Keratinocyte (primary cell): ENCODE results near the gene MRPS5. TPM values are rescaled to one million over a fixed set of nuclear protein-coding genes. Genes with fewer than 3 reads are reported as not detected.

Experiments
- DNase-seq: peaks from one replicate; pipeline ENCODE4 v3.0.0-alpha.2; 2011; ENCODE audit warnings: low read depth, missing footprints, low spot score
- FAIRE-seq: peaks from 2 replicates; lab custom pipeline; 2011; peaks lifted over from hg19 to GRCh38; lab: Jason Lieb, UNC
- H2AFZ ChIP-seq: 2 replicates; pipeline ENCODE4 v1.6.0; 2012; ENCODE audit warnings: low read length, control low read depth, inconsistent platforms; ENCODE audit not compliant: control insufficient read depth
- H3K27ac ChIP-seq: 2 replicates; pipeline ENCODE4 v1.5.1; 2011; ENCODE audit warnings: low read length; ENCODE audit not compliant: control insufficient read depth, insufficient read depth
- H3K27me3 ChIP-seq: 3 replicates; pipeline ENCODE4 v1.6.0; 2011; ENCODE audit warnings: low read length; ENCODE audit not compliant: control insufficient read depth, insufficient read depth; ENCODE audit errors: extremely low read depth
- H3K36me3 ChIP-seq, 2 experiments: 2 replicates in 1 of 2; 3 replicates in 1 of 2; pipeline ENCODE4 v1.5.1; 2011; ENCODE audit warnings: low read length in 2 of 2, mild to moderate bottlenecking in 1 of 2; ENCODE audit not compliant: control insufficient read depth in 2 of 2, insufficient read depth in 2 of 2; ENCODE audit errors: extremely low read depth in 1 of 2
- H3K4me1 ChIP-seq: 3 replicates; pipeline ENCODE4 v1.5.1; 2011; ENCODE audit warnings: low read length; ENCODE audit not compliant: control insufficient read depth, insufficient read depth; ENCODE audit errors: extremely low read depth
- H3K4me2 ChIP-seq: 3 replicates; pipeline ENCODE4 v1.6.0; 2011; ENCODE audit warnings: low read depth, low read length; ENCODE audit not compliant: control insufficient read depth, insufficient read depth; ENCODE audit errors: extremely low read depth
- H3K4me3 ChIP-seq, 3 experiments: fragments of 200-600 bp in 1 of 3; sonication (generic) in 1 of 3; 2 replicates in 2 of 3; 3 replicates in 1 of 3; pipeline ENCODE4 v1.5.1; 2011 to 2016; ENCODE audit warnings: low read length in 3 of 3, mild to moderate bottlenecking in 3 of 3, control low read depth in 2 of 3, inconsistent platforms in 1 of 3, low read depth in 1 of 3, mixed read lengths in 1 of 3, mixed run types in 1 of 3, moderate library complexity in 1 of 3; ENCODE audit not compliant: control insufficient read depth in 2 of 3, insufficient read depth in 2 of 3; ENCODE audit errors: extremely low read depth in 1 of 3
- H3K79me2 ChIP-seq: 2 replicates; pipeline ENCODE4 v1.6.0; 2012; ENCODE audit warnings: low read length; ENCODE audit not compliant: control insufficient read depth, insufficient read depth
- H3K9ac ChIP-seq: 3 replicates; pipeline ENCODE4 v1.6.0; 2011; ENCODE audit warnings: low read length; ENCODE audit not compliant: control insufficient read depth, insufficient read depth; ENCODE audit errors: extremely low read depth
- H3K9me1 ChIP-seq: 3 replicates; pipeline ENCODE4 v1.6.0; 2011; ENCODE audit warnings: low read length; ENCODE audit not compliant: control insufficient read depth, insufficient read depth; ENCODE audit errors: extremely low read depth
- H3K9me3 ChIP-seq: 2 replicates; pipeline ENCODE4 v1.5.1; 2012; ENCODE audit warnings: low read depth, low read length; ENCODE audit not compliant: control insufficient read depth
- H4K20me1 ChIP-seq: 3 replicates; pipeline ENCODE4 v1.6.0; 2011; ENCODE audit warnings: low read length; ENCODE audit not compliant: control insufficient read depth, insufficient read depth; ENCODE audit errors: extremely low read depth
- CTCF ChIP-seq, 3 experiments: IDR thresholded peaks in 1 of 3; conservative IDR thresholded peaks in 1 of 3; optimal IDR thresholded peaks in 1 of 3; 2 replicates in 2 of 3; 3 replicates in 1 of 3; pipeline versions ENCODE3 to v1.5.1; 2011; ENCODE audit warnings: low read length in 3 of 3, mild to moderate bottlenecking in 3 of 3, moderate library complexity in 2 of 3, control low read depth in 1 of 3, inconsistent platforms in 1 of 3; ENCODE audit not compliant: insufficient read depth in 2 of 3; ENCODE audit errors: extremely low read depth in 1 of 3
- EZH2 ChIP-seq: IDR thresholded peaks from one replicate; pipeline ENCODE4 v1.6.1; 2012; ENCODE audit warnings: inconsistent platforms, mild to moderate bottlenecking, low read length, moderate library complexity
- dilution Hi-C: fragments of 300-500 bp; cut with MboI; formaldehyde crosslinking; loops from one replicate; pipeline ENCODE4 v1.7.0; 2020; ENCODE audit warnings: low sequenced_read_pairs; ENCODE audit not compliant: extremely low pct_ligation_motif_present
- polyA plus RNA-seq, 5 experiments: library from polyadenylated mRNA; depleted of rRNA in 3 of 5; stranded (reverse) in 3 of 5; stranded (forward) in 1 of 5; unstranded in 1 of 5; fragments of >200 nt; gene quantifications; 1 replicate in 1 of 5; 2 replicates in 3 of 5; 3 replicates in 1 of 5; pipeline versions ENCODE4 v1.2.1 to v1.2.3, GENCODE V29; 2011 to 2012; ENCODE audit warnings: missing spikeins in 2 of 5, low read depth in 1 of 5, low replicate concordance in 1 of 5

The MRPS5 gene
- polyA plus RNA-seq, 1 donor (not counting 4 experiments of a cell fraction or from before 2014, with no cell fraction given): 64.9 TPM

- dilution Hi-C loops: no loop called here
- H2AFZ ChIP-seq: peak overlapping the region; percentile 28
- H3K4me3 ChIP-seq: no peak overlapping the region
- no peaks in the 10 kb centered on the region for H3K4me1 ChIP-seq
- no peak overlapping the region for H3K9ac ChIP-seq
- no peaks in the 10 kb centered on the region for H3K79me2 ChIP-seq
- H3K9me3 ChIP-seq: no peaks in the 10 kb centered on the region
- H3K9me1 ChIP-seq: no peaks in the 10 kb centered on the region
- H4K20me1 ChIP-seq: no peaks in the 10 kb centered on the region
- peaks cover 19% of the 10 kb centered on the region for H3K27me3 ChIP-seq
- TF ChIP-seq EZH2 (no peak), CTCF (optimal IDR thresholded peaks at IDR 0.05 in 1 of 3, IDR thresholded peaks at IDR 0.05 in 1 of 3, conservative IDR thresholded peaks at IDR 0.05 in 1 of 3; ENCODE audit: extremely low read depth in 1 of 3, insufficient read depth in 2 of 3, low read length in 3 of 3) (no peak)
- FAIRE-seq (no peak), DNase-seq (no peak)
- H3K4me2 ChIP-seq: peak overlapping the region; percentile 29
- no peak overlapping the region for H3K27ac ChIP-seq
- H3K36me3 ChIP-seq: no peaks in the 10 kb centered on the region
Measured at GRCh38 chr2:95043300-95044093, 78.1 kb downstream of the MRPS5 start.

- Histone ChIP-seq H3K9ac (no peak overlapping the region), H3K4me1 (no peaks in the 10 kb centered on the region), H3K36me3 (no peaks in the 10 kb centered on the region), H2AFZ (no peak overlapping the region), H3K9me1 (no peaks in the 10 kb centered on the region), H3K27ac (no peak overlapping the region), H3K9me3 (peaks cover 3% of the 10 kb centered on the region), H3K4me2 (no peak overlapping the region), H4K20me1 (no peaks in the 10 kb centered on the region), H3K27me3 (peaks cover 19% of the 10 kb centered on the region), H3K79me2 (no peaks in the 10 kb centered on the region), H3K4me3 (no peak overlapping the region)
- no peak for TF ChIP-seq EZH2
- peak in 1 of 3 experiments; percentile 19 for TF ChIP-seq CTCF (optimal IDR thresholded peaks at IDR 0.05 in 1 of 3, IDR thresholded peaks at IDR 0.05 in 1 of 3, conservative IDR thresholded peaks at IDR 0.05 in 1 of 3; ENCODE audit: extremely low read depth in 1 of 3, insufficient read depth in 2 of 3, low read length in 3 of 3)
- FAIRE-seq: no peak
- dilution Hi-C loops: no loop called here
- DNase-seq: no peak
Measured at GRCh38 chr2:95042472-95043271, 78.9 kb downstream of the MRPS5 start.
